HepG2 (cell line): ENCODE data around the gene MBTD1. TPM values are rescaled to one million over a fixed set of nuclear protein-coding genes. Genes with fewer than 3 reads are reported as not detected.
A peak's percentile ranks its signal among the peaks of the same experiment; 100 is the strongest.

Source experiments
- ERF ChIP-seq: IDR thresholded peaks from 2 replicates; pipeline ENCODE4 v1.6.1; 2018; ENCODE audit warnings: missing biosample characterization, missing genetic modification reagents
- MED13 ChIP-seq: sonication (generic); formaldehyde crosslinking; IDR thresholded peaks from 2 replicates; pipeline ENCODE4 v1.5.0; 2020; ENCODE audit warnings: missing genetic modification reagents
- NFE2L1 ChIP-seq: sonication (generic); formaldehyde crosslinking; IDR thresholded peaks from 2 replicates; pipeline ENCODE4 v1.4.0; 2020; ENCODE audit warnings: missing genetic modification reagents, mild to moderate bottlenecking, borderline replicate concordance
- POLR2AphosphoS2 ChIP-seq: IDR thresholded peaks from 2 replicates; pipeline ENCODE4 v1.6.1; 2011; ENCODE audit warnings: low read depth, low read length, improper control_type of control experiment
- RFXAP ChIP-seq: sonication (generic); formaldehyde crosslinking; IDR thresholded peaks from 2 replicates; pipeline ENCODE4 v1.4.0; 2020; ENCODE audit warnings: missing genetic modification reagents, borderline replicate concordance
- SALL2 ChIP-seq: sonication (generic); formaldehyde crosslinking; IDR thresholded peaks from 2 replicates; pipeline ENCODE4 v1.8.1; 2023; ENCODE audit warnings: mild to moderate bottlenecking, missing genetic modification reagents, inconsistent platforms
- SP5 ChIP-seq: IDR thresholded peaks from 2 replicates; pipeline ENCODE4 v1.6.1; 2016; ENCODE audit warnings: low read depth, borderline replicate concordance
- SRY ChIP-seq: sonication (generic); formaldehyde crosslinking; IDR thresholded peaks from 2 replicates; pipeline ENCODE4 v1.8.0; 2022; ENCODE audit warnings: mild to moderate bottlenecking, missing genetic modification reagents
- XRCC5 ChIP-seq: fragments of 200-400 bp; formaldehyde crosslinking; optimal IDR thresholded peaks from 2 replicates; pipeline ENCODE3; 2017; ENCODE audit warnings: mild to moderate bottlenecking, low read length
- ZBED4 ChIP-seq: sonication (generic); formaldehyde crosslinking; IDR thresholded peaks from 2 replicates; pipeline ENCODE4 v1.4.0; 2020; ENCODE audit warnings: missing genetic modification reagents, borderline replicate concordance
- ZNF414 ChIP-seq: sonication (generic); formaldehyde crosslinking; IDR thresholded peaks from 2 replicates; pipeline ENCODE4 v1.5.0; 2020; ENCODE audit warnings: missing genetic modification reagents
- ZNF740 ChIP-seq: sonication (generic); formaldehyde crosslinking; IDR thresholded peaks from 2 replicates; pipeline ENCODE4 v1.4.0; 2020; ENCODE audit warnings: missing genetic modification reagents
- ZNF768 ChIP-seq: sonication (generic); formaldehyde crosslinking; IDR thresholded peaks from 2 replicates; pipeline ENCODE4 v1.4.0; 2020; ENCODE audit warnings: missing genetic modification reagents
- ZNF777 ChIP-seq: sonication (generic); formaldehyde crosslinking; IDR thresholded peaks from 2 replicates; pipeline ENCODE4 v1.4.0; 2020; ENCODE audit warnings: missing genetic modification reagents
- polyA plus RNA-seq, 8 experiments: library from polyadenylated mRNA; depleted of rRNA in 3 of 8; stranded (reverse) in 7 of 8; unstranded in 1 of 8; fragments of >200 nt; fragmentation: Illumina TruSeq in 4 of 8; extraction: Trizol in 4 of 8; gene quantifications; 2 replicates each; pipeline versions ENCODE4 v1.2.1 to v1.2.3, GENCODE V29; 2011 to 2016; ENCODE audit warnings: low read depth in 4 of 8, missing spikeins in 1 of 8, mixed read lengths in 1 of 8; ENCODE audit not compliant: insufficient read depth in 1 of 8
- total RNA-seq, 5 experiments: library from RNA; depleted of rRNA; stranded (reverse); fragments of >200 nt; fragmentation: Illumina TruSeq; extraction: Trizol; gene quantifications; 2 replicates each; pipeline ENCODE4 v1.2.3, GENCODE V29; 2016; ENCODE audit warnings: low read depth in 1 of 5
- TF ChIP-seq, protein P1 (sequence below): sonication (generic); formaldehyde crosslinking; IDR thresholded peaks from 2 replicates; pipeline ENCODE4 v1.5.0; 2020; ENCODE audit warnings: mild to moderate bottlenecking, missing genetic modification reagents
- TF ChIP-seq, protein P2 (sequence below): sonication (generic); formaldehyde crosslinking; IDR thresholded peaks from 2 replicates; pipeline ENCODE4 v1.4.0; 2020; ENCODE audit warnings: missing genetic modification reagents, borderline replicate concordance
- TF ChIP-seq, protein P3 (sequence below): sonication (generic); formaldehyde crosslinking; IDR thresholded peaks from 2 replicates; pipeline ENCODE4 v1.4.0; 2020; ENCODE audit warnings: missing genetic modification reagents, borderline replicate concordance

MBTD1 gene
- total and polyA plus RNA-seq, 2 of the 13 experiments (the other 11 are each of a cell fraction or from before 2014, with no cell fraction given) = 20.9 TPM

- TF ChIP-seq ZNF414 (CRISPR knock-in tag) (peak; percentile 70; the same call in 1 of the 2 replicates), ZNF740 (CRISPR knock-in tag) (no peak), POLR2AphosphoS2 (no peak), MED13 (no peak; the same call in 1 of the 2 replicates), NFE2L1 (CRISPR knock-in tag) (no peak), SRY (CRISPR knock-in tag) (peak; percentile 70; the same call in 1 of the 2 replicates), RFXAP (CRISPR knock-in tag) (peak; percentile 19; the same call in 1 of the 2 replicates), ZNF768 (CRISPR knock-in tag) (peak; percentile 78), SALL2 (CRISPR knock-in tag) (no peak; the same call in 1 of the 2 replicates), ZNF777 (CRISPR knock-in tag) (peak; percentile 68), XRCC5 (peak; percentile 29), SP5 (peak; percentile 29; the same call in 1 of the 2 replicates), ERF (CRISPR knock-in tag) (peak; percentile 50; the same call in 1 of the 2 replicates), ZBED4 (peak; percentile 66; the same call in 1 of the 2 replicates)
- TF ChIP-seq, protein P1, sequence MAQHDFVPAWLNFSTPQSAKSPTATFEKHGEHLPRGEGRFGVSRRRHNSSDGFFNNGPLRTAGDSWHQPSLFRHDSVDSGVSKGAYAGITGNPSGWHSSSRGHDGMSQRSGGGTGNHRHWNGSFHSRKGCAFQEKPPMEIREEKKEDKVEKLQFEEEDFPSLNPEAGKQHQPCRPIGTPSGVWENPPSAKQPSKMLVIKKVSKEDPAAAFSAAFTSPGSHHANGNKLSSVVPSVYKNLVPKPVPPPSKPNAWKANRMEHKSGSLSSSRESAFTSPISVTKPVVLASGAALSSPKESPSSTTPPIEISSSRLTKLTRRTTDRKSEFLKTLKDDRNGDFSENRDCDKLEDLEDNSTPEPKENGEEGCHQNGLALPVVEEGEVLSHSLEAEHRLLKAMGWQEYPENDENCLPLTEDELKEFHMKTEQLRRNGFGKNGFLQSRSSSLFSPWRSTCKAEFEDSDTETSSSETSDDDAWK (CRISPR knock-in tag) = no peak
- TF ChIP-seq, protein P2, sequence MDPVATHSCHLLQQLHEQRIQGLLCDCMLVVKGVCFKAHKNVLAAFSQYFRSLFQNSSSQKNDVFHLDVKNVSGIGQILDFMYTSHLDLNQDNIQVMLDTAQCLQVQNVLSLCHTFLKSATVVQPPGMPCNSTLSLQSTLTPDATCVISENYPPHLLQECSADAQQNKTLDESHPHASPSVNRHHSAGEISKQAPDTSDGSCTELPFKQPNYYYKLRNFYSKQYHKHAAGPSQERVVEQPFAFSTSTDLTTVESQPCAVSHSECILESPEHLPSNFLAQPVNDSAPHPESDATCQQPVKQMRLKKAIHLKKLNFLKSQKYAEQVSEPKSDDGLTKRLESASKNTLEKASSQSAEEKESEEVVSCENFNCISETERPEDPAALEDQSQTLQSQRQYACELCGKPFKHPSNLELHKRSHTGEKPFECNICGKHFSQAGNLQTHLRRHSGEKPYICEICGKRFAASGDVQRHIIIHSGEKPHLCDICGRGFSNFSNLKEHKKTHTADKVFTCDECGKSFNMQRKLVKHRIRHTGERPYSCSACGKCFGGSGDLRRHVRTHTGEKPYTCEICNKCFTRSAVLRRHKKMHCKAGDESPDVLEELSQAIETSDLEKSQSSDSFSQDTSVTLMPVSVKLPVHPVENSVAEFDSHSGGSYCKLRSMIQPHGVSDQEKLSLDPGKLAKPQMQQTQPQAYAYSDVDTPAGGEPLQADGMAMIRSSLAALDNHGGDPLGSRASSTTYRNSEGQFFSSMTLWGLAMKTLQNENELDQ = no peak
- TF ChIP-seq, protein P3, sequence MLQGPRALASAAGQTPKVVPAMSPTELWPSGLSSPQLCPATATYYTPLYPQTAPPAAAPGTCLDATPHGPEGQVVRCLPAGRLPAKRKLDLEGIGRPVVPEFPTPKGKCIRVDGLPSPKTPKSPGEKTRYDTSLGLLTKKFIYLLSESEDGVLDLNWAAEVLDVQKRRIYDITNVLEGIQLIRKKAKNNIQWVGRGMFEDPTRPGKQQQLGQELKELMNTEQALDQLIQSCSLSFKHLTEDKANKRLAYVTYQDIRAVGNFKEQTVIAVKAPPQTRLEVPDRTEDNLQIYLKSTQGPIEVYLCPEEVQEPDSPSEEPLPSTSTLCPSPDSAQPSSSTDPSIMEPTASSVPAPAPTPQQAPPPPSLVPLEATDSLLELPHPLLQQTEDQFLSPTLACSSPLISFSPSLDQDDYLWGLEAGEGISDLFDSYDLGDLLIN (CRISPR knock-in tag) = no peak
Observed at GRCh38 chr17:51166198-51166986, 93.5 kb downstream of the MBTD1 start, which contains the start of gene NME2 (continued).
